ENCODE measurements around the gene CORO6.

The CORO6 gene

GRCh38 chr17:29567554-29568330 lies 55.0 kb downstream of the CORO6 start:
- FAIRE-seq = peak; percentile 62

GRCh38 chr17:29567304-29567553 lies 55.5 kb downstream of the CORO6 start:
- FAIRE-seq = no peak
- DNase-seq (ENCODE audit: insufficient read length, low spot score) = no peak

More at GRCh38 chr17:29567554-29568330, 55.0 kb downstream of the CORO6 start:
- DNase-seq (ENCODE audit: insufficient read length, low spot score) = no peak

DNA sequence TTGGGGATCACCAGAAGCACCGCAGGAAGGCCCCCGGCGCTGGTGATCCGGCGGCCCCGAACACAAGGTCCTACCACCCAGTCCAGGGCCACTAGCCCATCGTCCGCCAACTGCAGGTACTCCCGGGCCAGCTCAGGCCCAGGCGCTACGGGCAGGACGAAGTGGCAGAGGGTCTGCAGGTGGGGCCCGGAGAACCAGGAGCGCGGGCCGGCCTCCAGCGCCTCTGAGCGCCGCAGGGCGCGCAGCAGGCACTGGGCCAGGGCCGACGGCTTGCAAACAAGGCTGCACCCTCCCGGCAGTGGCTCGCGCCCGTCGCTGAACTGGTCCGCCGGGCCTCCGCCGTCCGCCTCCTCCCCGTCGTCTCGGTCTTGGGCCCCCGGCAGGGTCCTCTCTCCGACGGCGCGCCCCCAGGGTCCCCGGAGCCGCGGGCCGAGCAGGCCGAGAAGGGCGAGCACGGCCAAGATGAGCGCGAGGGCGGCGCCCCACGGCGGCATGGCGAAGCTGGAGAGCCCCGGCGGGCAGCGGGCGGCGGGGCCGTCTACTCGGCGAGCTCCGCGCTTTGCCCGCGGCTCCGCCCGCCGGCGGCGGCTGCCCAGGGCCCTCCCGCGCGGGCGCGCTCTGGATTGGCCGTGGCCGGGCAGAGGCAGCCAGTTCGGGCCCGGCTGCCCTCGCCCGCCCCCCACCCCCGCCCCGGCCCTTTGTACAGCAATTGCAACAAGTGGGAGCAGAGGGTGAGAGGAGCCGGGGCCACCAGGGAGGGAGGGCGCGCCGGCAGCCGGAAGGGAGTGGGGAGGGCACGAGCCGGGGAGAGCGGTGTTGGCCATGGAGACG lies 56.0 kb downstream of the CORO6 start, which contains the start of gene ABHD15:
Gene ABHD15 (minus strand): TSS at position 565 of the 831 bp plus-strand sequence. CDS start 71 bp downstream, at position 494.
- FAIRE-seq = peak; percentile 68
- peak; percentile 79 for DNase-seq (ENCODE audit: insufficient read length, low spot score)

- FAIRE-seq (no peak), DNase-seq (ENCODE audit: insufficient read length, low spot score) (peak; percentile 31)
Measured at GRCh38 chr17:29565643-29566472, 56.9 kb downstream of the CORO6 start.
